ENCODE results near the gene PRKCE.

The PRKCE gene

GRCh38 chr2:45935791-45936622 is 284.5 kb downstream of the PRKCE start:
- H3K4me3 ChIP-seq (ENCODE audit: control insufficient read depth, low read depth, low read length): no peak overlapping the region
- peak; percentile 89 for TF ChIP-seq CTCF (IDR thresholded peaks at IDR 0.05; ENCODE audit: control insufficient read depth, insufficient read depth, low read depth, low read length, missing control alignments)
- peak; percentile 95 for DNase-seq (ENCODE audit: low read depth)

- TF ChIP-seq CTCF (IDR thresholded peaks at IDR 0.05; ENCODE audit: control insufficient read depth, insufficient read depth, low read depth, low read length, missing control alignments): no peak
- no peak overlapping the region for H3K4me3 ChIP-seq (ENCODE audit: control insufficient read depth, low read depth, low read length)
- DNase-seq (ENCODE audit: low read depth): no peak
These were observed 285.1 kb downstream of the PRKCE start for GRCh38 chr2:45936623-45936979.

GRCh38 chr2:45937990-45938389 is 286.5 kb downstream of the PRKCE start:
- no peak overlapping the region for H3K4me3 ChIP-seq (ENCODE audit: control insufficient read depth, low read depth, low read length)
- DNase-seq (ENCODE audit: low read depth): no peak
- TF ChIP-seq CTCF (IDR thresholded peaks at IDR 0.05; ENCODE audit: control insufficient read depth, insufficient read depth, low read depth, low read length, missing control alignments): no peak

GRCh38 chr2:45938649-45939511 is 287.4 kb downstream of the PRKCE start:
- no peak for TF ChIP-seq CTCF (IDR thresholded peaks at IDR 0.05; ENCODE audit: control insufficient read depth, insufficient read depth, low read depth, low read length, missing control alignments)
- peak; percentile 92 for DNase-seq (ENCODE audit: low read depth)
- no peak overlapping the region for H3K4me3 ChIP-seq (ENCODE audit: control insufficient read depth, low read depth, low read length)

- no peak for DNase-seq (ENCODE audit: low read depth)
- no peak for TF ChIP-seq CTCF (IDR thresholded peaks at IDR 0.05; ENCODE audit: control insufficient read depth, insufficient read depth, low read depth, low read length, missing control alignments)
- H3K4me3 ChIP-seq (ENCODE audit: control insufficient read depth, low read depth, low read length): no peak overlapping the region
These were observed 290.2 kb downstream of the PRKCE start for GRCh38 chr2:45941531-45942236.

GRCh38 chr2:45942237-45942738 is 290.8 kb downstream of the PRKCE start:
- no peak overlapping the region for H3K4me3 ChIP-seq (ENCODE audit: control insufficient read depth, low read depth, low read length)
- DNase-seq (ENCODE audit: low read depth): no peak
- no peak for TF ChIP-seq CTCF (IDR thresholded peaks at IDR 0.05; ENCODE audit: control insufficient read depth, insufficient read depth, low read depth, low read length, missing control alignments)
